Measurements from ENCODE around the gene PUM1. TPM values are rescaled to one million over a fixed set of nuclear protein-coding genes. Genes with fewer than 3 reads are reported as not detected.
"Not testable (repeated sequence)": the region's sequence is repeated elsewhere in the genome, so short reads cannot be mapped to it uniquely, and the experiment has no call there.

Gene PUM1
- polyA plus RNA-seq, 4 donors = 16.5 to 76.5 (median 23.3) TPM

DNA sequence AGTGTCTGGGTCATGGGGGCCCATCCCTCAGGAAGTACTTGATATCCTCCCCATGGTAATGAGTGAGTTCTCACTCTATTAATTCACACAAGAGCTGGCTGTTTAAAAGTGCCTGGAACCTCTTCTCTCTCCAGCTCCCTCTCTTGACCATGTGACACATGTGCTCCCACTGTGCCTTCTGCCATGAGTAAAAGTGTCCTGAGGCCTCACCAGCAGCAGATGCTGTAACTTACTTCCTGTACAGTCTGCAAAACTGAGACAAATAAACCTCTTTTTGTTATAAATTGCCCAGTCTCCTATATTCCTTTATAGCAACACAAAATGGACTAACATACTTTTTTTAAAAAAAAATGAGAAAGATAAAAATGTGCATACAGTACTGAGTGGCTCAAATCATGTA lies 24.0 kb downstream of the PUM1 start:
- Histone ChIP-seq H3K36me3 (ENCODE audit: control insufficient read depth in 3 of 3, insufficient read depth in 2 of 3, low read depth in 1 of 3, low read length in 3 of 3) (peaks cover 0 to 44% (median 0%) of the 10 kb centered on the region in 3 donors), H3K27ac (ENCODE audit: low read depth in 1 of 3, low read length in 2 of 3) (no peak overlapping the region)

DNA sequence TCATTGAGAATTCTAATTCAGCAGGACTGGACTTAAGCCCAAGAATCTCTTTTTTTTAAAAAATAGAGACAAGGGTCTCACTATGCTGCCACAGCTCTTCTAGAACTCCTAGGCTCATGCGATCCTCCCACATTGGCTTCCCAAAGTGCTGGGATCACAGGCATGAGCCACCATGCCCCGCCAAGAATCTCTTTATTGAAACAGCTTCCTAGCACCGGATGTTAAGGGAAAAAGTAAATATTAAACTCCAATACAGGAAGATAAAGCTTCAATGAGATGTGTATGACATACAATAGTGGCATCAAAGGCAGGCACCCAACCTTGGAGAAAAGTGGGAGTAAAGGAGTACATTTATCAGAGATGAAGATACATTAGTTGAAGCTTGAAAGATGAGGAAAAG lies 25.5 kb downstream of the PUM1 start:
- Histone ChIP-seq H3K4me1 (ENCODE audit: control insufficient read depth in 3 of 3, insufficient read depth in 2 of 3, low read depth in 1 of 3, low read length in 2 of 3) (peaks cover 0 to 5% (median 0%) of the 10 kb centered on the region in 3 donors), H3K36me3 (ENCODE audit: control insufficient read depth in 3 of 3, insufficient read depth in 2 of 3, low read depth in 1 of 3, low read length in 3 of 3) (peaks cover 0 to 39% (median 0%) of the 10 kb centered on the region in 3 donors), H3K27me3 (ENCODE audit: control insufficient read depth in 3 of 3, insufficient read depth in 3 of 3, low read length in 3 of 3) (no peaks in the 10 kb centered on the region), H3K9me3 (ENCODE audit: control insufficient read depth in 2 of 2, insufficient read depth in 1 of 2, low read depth in 1 of 2, low read length in 1 of 2) (no peaks in the 10 kb centered on the region), H3K4me3 (ENCODE audit: low read depth in 1 of 3, low read length in 3 of 3) (no peak overlapping the region), H3K27ac (ENCODE audit: low read depth in 1 of 3, low read length in 2 of 3) (no peak overlapping the region)
- FAIRE-seq = no peak
- no peak for DNase-seq
- WGBS, 3 donors = 51 to 60% (median 54%) methylated on average over 3 of the region's 3 CpGs

More for the DNA sequence above, 24.0 kb downstream of the PUM1 start:
- Histone ChIP-seq H3K9me3 (ENCODE audit: control insufficient read depth in 2 of 2, insufficient read depth in 1 of 2, low read depth in 1 of 2, low read length in 1 of 2) (no peaks in the 10 kb centered on the region), H3K4me3 (ENCODE audit: low read depth in 1 of 3, low read length in 3 of 3) (no peak overlapping the region), H3K4me1 (ENCODE audit: control insufficient read depth in 3 of 3, insufficient read depth in 2 of 3, low read depth in 1 of 3, low read length in 2 of 3) (peaks cover 0 to 5% (median 0%) of the 10 kb centered on the region in 3 donors), H3K27me3 (ENCODE audit: control insufficient read depth in 3 of 3, insufficient read depth in 3 of 3, low read length in 3 of 3) (no peaks in the 10 kb centered on the region)
- FAIRE-seq (no peak), DNase-seq (no peak)

GRCh38 chr1:31038935-31039334 lies 26.6 kb downstream of the PUM1 start:
- H3K27ac ChIP-seq (ENCODE audit: low read depth in 1 of 3, low read length in 2 of 3); DNase-seq; H3K27me3 ChIP-seq (ENCODE audit: control insufficient read depth in 3 of 3, insufficient read depth in 3 of 3, low read length in 3 of 3); H3K4me1 ChIP-seq (ENCODE audit: control insufficient read depth in 3 of 3, insufficient read depth in 2 of 3, low read depth in 1 of 3, low read length in 2 of 3); FAIRE-seq; H3K9me3 ChIP-seq (ENCODE audit: control insufficient read depth in 2 of 2, insufficient read depth in 1 of 2, low read depth in 1 of 2, low read length in 1 of 2); H3K4me3 ChIP-seq (ENCODE audit: low read depth in 1 of 3, low read length in 3 of 3): not testable (repeated sequence)
- H3K36me3 ChIP-seq (ENCODE audit: control insufficient read depth in 3 of 3, insufficient read depth in 2 of 3, low read depth in 1 of 3, low read length in 3 of 3) = peaks cover 0 to 31% (median 0%) of the 10 kb centered on the region in 3 donors
- 55 to 72% (median 56%) methylated on average over 5 of the region's 5 CpGs for WGBS, 3 donors

DNA sequence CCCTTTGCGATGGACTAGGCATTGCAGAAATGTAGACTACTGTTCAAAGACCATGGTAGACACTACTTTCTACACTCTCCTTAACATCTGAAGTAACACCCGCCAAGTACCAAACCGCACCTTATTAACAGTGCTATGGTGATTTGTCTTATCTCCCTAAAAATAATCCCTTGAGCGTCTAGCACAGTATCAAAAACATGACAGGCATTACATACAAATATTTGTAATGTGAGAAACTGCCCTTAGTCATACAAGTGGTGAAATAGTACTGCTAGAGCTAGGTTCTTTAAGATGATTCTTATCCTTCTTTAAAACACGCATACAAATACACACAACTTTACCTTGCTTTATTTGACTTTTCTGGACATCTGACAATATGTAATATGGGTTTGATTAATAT lies 27.2 kb downstream of the PUM1 start:
- Histone ChIP-seq H3K36me3 (ENCODE audit: control insufficient read depth in 3 of 3, insufficient read depth in 2 of 3, low read depth in 1 of 3, low read length in 3 of 3) (peaks cover 0 to 31% (median 0%) of the 10 kb centered on the region in 3 donors), H3K4me3 (ENCODE audit: low read depth in 1 of 3, low read length in 3 of 3) (no peak overlapping the region), H3K27ac (ENCODE audit: low read depth in 1 of 3, low read length in 2 of 3) (no peak overlapping the region), H3K9me3 (ENCODE audit: control insufficient read depth in 2 of 2, insufficient read depth in 1 of 2, low read depth in 1 of 2, low read length in 1 of 2) (no peaks in the 10 kb centered on the region), H3K4me1 (ENCODE audit: control insufficient read depth in 3 of 3, insufficient read depth in 2 of 3, low read depth in 1 of 3, low read length in 2 of 3) (peaks cover 0 to 2% (median 0%) of the 10 kb centered on the region in 3 donors), H3K27me3 (ENCODE audit: control insufficient read depth in 3 of 3, insufficient read depth in 3 of 3, low read length in 3 of 3) (no peaks in the 10 kb centered on the region)
- no peak for DNase-seq
- no peak for FAIRE-seq
- 70 to 75% (median 74%) methylated on average over 5 of the region's 5 CpGs for WGBS, 3 donors

DNA sequence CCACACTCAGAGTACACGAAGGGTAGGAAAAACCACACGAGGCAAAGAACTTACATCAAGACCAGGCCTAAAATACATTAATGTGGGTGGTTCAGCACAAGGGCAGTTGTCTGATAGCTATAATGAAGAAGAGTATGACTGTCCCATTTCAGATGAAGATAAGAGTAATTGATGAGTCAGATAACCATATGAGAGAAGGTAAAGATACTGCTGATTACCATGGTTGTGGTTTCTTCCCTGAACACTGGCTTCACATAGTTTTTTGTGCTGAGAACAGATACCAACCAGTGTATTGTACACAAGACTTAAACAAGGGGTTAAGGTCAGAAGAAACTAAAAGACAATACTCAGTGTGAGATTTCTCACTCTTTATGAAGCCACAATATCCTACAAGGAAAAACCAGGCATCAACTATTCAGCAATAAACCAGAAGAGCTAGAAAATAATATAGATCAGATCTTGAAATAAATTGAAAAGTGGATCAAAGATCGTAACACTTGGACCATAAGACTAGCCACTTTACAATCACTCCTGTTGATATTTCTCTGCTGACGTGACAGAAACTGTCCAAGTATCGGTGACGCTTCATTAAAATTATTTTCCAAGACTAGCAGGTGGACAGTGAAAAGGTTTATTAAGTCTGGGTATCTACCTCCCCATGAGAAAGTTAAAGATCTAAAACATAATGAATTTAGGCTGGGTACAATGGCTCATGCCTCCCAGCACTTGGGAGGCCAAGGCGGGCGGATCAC lies 28.6 kb downstream of the PUM1 start:
- Histone ChIP-seq H3K4me3 (ENCODE audit: low read depth in 1 of 3, low read length in 3 of 3) (no peak overlapping the region), H3K27me3 (ENCODE audit: control insufficient read depth in 3 of 3, insufficient read depth in 3 of 3, low read length in 3 of 3) (no peaks in the 10 kb centered on the region), H3K4me1 (ENCODE audit: control insufficient read depth in 3 of 3, insufficient read depth in 2 of 3, low read depth in 1 of 3, low read length in 2 of 3) (peaks cover 0 to 2% (median 0%) of the 10 kb centered on the region in 3 donors), H3K9me3 (ENCODE audit: control insufficient read depth in 2 of 2, insufficient read depth in 1 of 2, low read depth in 1 of 2, low read length in 1 of 2) (no peaks in the 10 kb centered on the region), H3K36me3 (ENCODE audit: control insufficient read depth in 3 of 3, insufficient read depth in 2 of 3, low read depth in 1 of 3, low read length in 3 of 3) (peaks cover 0 to 29% (median 0%) of the 10 kb centered on the region in 3 donors), H3K27ac (ENCODE audit: low read depth in 1 of 3, low read length in 2 of 3) (no peak overlapping the region)
- WGBS, 3 donors = 81 to 86% (median 82%) methylated on average over 8 of the region's 8 CpGs
- DNase-seq = no peak
- FAIRE-seq = no peak

GRCh38 chr1:31033598-31033997 lies 31.9 kb downstream of the PUM1 start:
- FAIRE-seq = no peak
- Histone ChIP-seq H3K4me3 (ENCODE audit: low read depth in 1 of 3, low read length in 3 of 3) (no peak overlapping the region), H3K27me3 (ENCODE audit: control insufficient read depth in 3 of 3, insufficient read depth in 3 of 3, low read length in 3 of 3) (no peaks in the 10 kb centered on the region), H3K36me3 (ENCODE audit: control insufficient read depth in 3 of 3, insufficient read depth in 2 of 3, low read depth in 1 of 3, low read length in 3 of 3) (peaks cover 0 to 28% (median 0%) of the 10 kb centered on the region in 3 donors), H3K27ac (ENCODE audit: low read depth in 1 of 3, low read length in 2 of 3) (no peak overlapping the region), H3K4me1 (ENCODE audit: control insufficient read depth in 3 of 3, insufficient read depth in 2 of 3, low read depth in 1 of 3, low read length in 2 of 3) (no peaks in the 10 kb centered on the region), H3K9me3 (ENCODE audit: control insufficient read depth in 2 of 2, insufficient read depth in 1 of 2, low read depth in 1 of 2, low read length in 1 of 2) (no peaks in the 10 kb centered on the region)
- no peak for DNase-seq
- 89 to 93% (median 89%) methylated on average over 5 of the region's 5 CpGs for WGBS, 3 donors

GRCh38 chr1:31032266-31032665 lies 33.3 kb downstream of the PUM1 start:
- DNase-seq (no peak), FAIRE-seq (no peak)
- 94 to 100% (median 96%) methylated on average over 1 of the region's 1 CpG for WGBS, 3 donors
- H3K36me3 ChIP-seq (ENCODE audit: control insufficient read depth in 3 of 3, insufficient read depth in 2 of 3, low read depth in 1 of 3, low read length in 3 of 3) = peaks cover 0 to 23% (median 2%) of the 10 kb centered on the region in 3 donors
- H3K27ac ChIP-seq (ENCODE audit: low read depth in 1 of 3, low read length in 2 of 3) = no peak overlapping the region
- H3K27me3 ChIP-seq (ENCODE audit: control insufficient read depth in 3 of 3, insufficient read depth in 3 of 3, low read length in 3 of 3) = no peaks in the 10 kb centered on the region
- H3K9me3 ChIP-seq (ENCODE audit: control insufficient read depth in 2 of 2, insufficient read depth in 1 of 2, low read depth in 1 of 2, low read length in 1 of 2) = no peaks in the 10 kb centered on the region
- H3K4me1 ChIP-seq (ENCODE audit: control insufficient read depth in 3 of 3, insufficient read depth in 2 of 3, low read depth in 1 of 3, low read length in 2 of 3) = no peaks in the 10 kb centered on the region
- H3K4me3 ChIP-seq (ENCODE audit: low read depth in 1 of 3, low read length in 3 of 3) = no peak overlapping the region

DNA sequence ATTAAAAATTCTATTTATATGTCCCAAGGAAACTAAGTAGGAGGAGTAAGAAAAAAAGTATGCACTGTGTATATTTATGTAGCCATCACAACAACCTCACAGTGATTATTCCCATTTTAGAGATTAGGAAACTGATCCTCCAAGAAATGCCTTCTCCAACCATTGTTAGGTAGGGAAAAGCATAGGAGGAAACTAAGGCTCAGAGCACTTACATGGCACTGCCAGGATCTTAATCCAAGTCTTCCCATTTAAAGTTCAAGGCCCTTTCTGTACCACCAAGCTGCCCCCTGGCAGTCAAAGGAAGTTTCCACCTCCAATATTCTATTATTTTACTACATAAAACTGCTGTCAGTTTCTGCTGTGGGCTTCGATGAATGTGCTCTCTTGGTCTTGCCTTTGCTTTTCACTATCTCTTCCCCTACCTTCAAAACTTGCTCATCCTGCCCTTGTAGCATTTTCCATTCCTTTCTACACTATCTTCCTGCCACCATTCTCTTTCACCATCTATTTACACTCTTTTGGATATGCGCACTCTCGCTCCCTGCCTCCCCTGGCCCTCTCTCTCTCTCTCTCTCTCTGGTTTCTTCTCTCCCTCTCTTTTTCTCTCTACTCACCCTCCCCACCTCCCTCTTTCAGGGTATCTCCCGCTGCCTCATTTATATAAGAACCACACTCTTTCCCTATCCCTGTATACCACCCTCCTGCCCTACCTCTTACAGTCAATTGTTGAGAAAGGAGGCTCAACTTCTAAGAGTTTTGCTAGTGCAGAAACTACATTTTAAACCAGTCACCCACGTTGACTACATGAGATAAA lies 34.0 kb downstream of the PUM1 start:
- no peak overlapping the region for H3K4me3 ChIP-seq (ENCODE audit: low read depth in 1 of 3, low read length in 3 of 3)
- no peak for FAIRE-seq
- peaks cover 0 to 22% (median 2%) of the 10 kb centered on the region in 3 donors for H3K36me3 ChIP-seq (ENCODE audit: control insufficient read depth in 3 of 3, insufficient read depth in 2 of 3, low read depth in 1 of 3, low read length in 3 of 3)
- H3K4me1 ChIP-seq (ENCODE audit: control insufficient read depth in 3 of 3, insufficient read depth in 2 of 3, low read depth in 1 of 3, low read length in 2 of 3) = no peaks in the 10 kb centered on the region
- H3K27ac ChIP-seq (ENCODE audit: low read depth in 1 of 3, low read length in 2 of 3) = no peak overlapping the region
- H3K9me3 ChIP-seq (ENCODE audit: control insufficient read depth in 2 of 2, insufficient read depth in 1 of 2, low read depth in 1 of 2, low read length in 1 of 2) = no peaks in the 10 kb centered on the region
- 80 to 86% (median 82%) methylated on average over 5 of the region's 5 CpGs for WGBS, 3 donors
- no peaks in the 10 kb centered on the region for H3K27me3 ChIP-seq (ENCODE audit: control insufficient read depth in 3 of 3, insufficient read depth in 3 of 3, low read length in 3 of 3)
- DNase-seq = no peak
